Lower lobe of right lung (tissue), 2 donors: ENCODE results near the gene RBMS1. TPM values are rescaled to one million over a fixed set of nuclear protein-coding genes. Genes with fewer than 3 reads are reported as not detected.
A peak's percentile ranks its signal among the peaks of the same experiment; 100 is the strongest.

Experiments
- ATAC-seq, 2 donors: fragments of 200-7000 bp; cut with Tn5 transposase; one replicate each; pipeline ENCODE4 v1.9.1; 2020 to 2022; ENCODE audit warnings: mild to moderate bottlenecking in 2 of 2, moderate library complexity in 2 of 2
- DNase-seq: peaks from one replicate; pipeline ENCODE4 v3.0.0-alpha.2; 2020
- H3K27ac ChIP-seq: fragments of 200-600 bp; one replicate; pipeline ENCODE4 v1.8.0; 2022
- H3K27me3 ChIP-seq: fragments of 200-600 bp; one replicate; pipeline ENCODE4 v1.8.0; 2022; ENCODE audit warnings: low read depth
- H3K36me3 ChIP-seq: fragments of 200-600 bp; one replicate; pipeline ENCODE4 v1.8.0; 2022; ENCODE audit warnings: mild to moderate bottlenecking
- H3K4me1 ChIP-seq: fragments of 200-600 bp; one replicate; pipeline ENCODE4 v1.8.0; 2022
- H3K4me3 ChIP-seq: fragments of 200-600 bp; one replicate; pipeline ENCODE4 v1.8.0; 2022; ENCODE audit warnings: mild to moderate bottlenecking
- H3K9me3 ChIP-seq: fragments of 200-600 bp; one replicate; pipeline ENCODE4 v1.8.0; 2022
- intact Hi-C: fragments of 100-400 bp; cut with DNase I; formaldehyde crosslinking; loops from one replicate; pipeline ENCODE4 v1.11.0; 2022
- total RNA-seq: library from RNA; stranded (reverse); fragmentation: NEBNext Ultra II Directional; extraction: Animal tissue kit (Norgen Biotek cat#: 25700); gene quantifications from one replicate; pipeline ENCODE4 v1.2.1, GENCODE V29; 2021
- TF ChIP-seq, protein P1 (sequence below): fragments of 200-600 bp; IDR thresholded peaks from one replicate; pipeline ENCODE4 v1.8.0; 2022; ENCODE audit warnings: antibody characterized with exemption, mild to moderate bottlenecking
- donor health status: DM: no; HTN: yes; CAD: no; lungs with severe emphysema.

RBMS1 gene
- total RNA-seq, 1 donor from 2014 or later: 95.3 TPM

DNA sequence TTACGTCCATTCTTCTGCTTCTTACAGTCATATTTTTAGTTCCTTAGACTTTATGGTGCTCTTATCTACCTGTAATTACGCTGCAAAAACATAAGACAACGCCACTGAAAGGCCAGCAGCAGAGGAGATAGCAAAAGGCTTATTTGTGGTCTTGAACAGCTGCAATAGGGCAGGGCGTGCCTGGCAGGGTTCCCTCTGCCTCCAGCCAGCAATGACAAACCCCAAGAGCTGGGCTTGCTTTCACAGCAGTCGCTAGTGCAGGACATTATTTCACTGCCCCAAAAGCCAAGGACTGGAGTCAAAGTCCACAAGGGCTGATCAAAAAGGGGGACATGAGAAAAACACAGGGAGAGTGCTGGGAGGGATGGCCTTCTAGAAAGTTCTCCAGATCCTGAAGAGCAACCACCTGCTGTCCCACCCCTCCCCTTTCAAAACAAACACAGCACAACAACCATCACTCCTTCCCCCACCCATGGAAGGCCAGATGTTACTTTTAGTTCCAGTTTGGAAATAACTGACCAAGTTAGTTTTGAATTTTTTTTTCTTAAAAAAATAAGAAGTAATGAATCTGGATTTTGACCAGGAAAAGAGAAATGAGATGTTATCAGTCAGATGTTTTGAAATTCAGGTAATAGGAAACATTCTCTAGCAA is 127.8 kb downstream of the RBMS1 start:
- intact Hi-C loops: no loop called here
- TF ChIP-seq, protein P1, sequence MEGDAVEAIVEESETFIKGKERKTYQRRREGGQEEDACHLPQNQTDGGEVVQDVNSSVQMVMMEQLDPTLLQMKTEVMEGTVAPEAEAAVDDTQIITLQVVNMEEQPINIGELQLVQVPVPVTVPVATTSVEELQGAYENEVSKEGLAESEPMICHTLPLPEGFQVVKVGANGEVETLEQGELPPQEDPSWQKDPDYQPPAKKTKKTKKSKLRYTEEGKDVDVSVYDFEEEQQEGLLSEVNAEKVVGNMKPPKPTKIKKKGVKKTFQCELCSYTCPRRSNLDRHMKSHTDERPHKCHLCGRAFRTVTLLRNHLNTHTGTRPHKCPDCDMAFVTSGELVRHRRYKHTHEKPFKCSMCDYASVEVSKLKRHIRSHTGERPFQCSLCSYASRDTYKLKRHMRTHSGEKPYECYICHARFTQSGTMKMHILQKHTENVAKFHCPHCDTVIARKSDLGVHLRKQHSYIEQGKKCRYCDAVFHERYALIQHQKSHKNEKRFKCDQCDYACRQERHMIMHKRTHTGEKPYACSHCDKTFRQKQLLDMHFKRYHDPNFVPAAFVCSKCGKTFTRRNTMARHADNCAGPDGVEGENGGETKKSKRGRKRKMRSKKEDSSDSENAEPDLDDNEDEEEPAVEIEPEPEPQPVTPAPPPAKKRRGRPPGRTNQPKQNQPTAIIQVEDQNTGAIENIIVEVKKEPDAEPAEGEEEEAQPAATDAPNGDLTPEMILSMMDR: no peak
- H3K4me1 ChIP-seq: peaks cover 94% of the 10 kb centered on the region
- H3K36me3 ChIP-seq: peaks cover 6% of the 10 kb centered on the region
- ATAC-seq (peak in 1 of 2 donors; percentile 38), DNase-seq (no peak)
- H3K4me3 ChIP-seq: no peak overlapping the region
- no peaks in the 10 kb centered on the region for H3K27me3 ChIP-seq
- peak overlapping the region; percentile 28 for H3K27ac ChIP-seq
- H3K9me3 ChIP-seq: no peaks in the 10 kb centered on the region

DNA sequence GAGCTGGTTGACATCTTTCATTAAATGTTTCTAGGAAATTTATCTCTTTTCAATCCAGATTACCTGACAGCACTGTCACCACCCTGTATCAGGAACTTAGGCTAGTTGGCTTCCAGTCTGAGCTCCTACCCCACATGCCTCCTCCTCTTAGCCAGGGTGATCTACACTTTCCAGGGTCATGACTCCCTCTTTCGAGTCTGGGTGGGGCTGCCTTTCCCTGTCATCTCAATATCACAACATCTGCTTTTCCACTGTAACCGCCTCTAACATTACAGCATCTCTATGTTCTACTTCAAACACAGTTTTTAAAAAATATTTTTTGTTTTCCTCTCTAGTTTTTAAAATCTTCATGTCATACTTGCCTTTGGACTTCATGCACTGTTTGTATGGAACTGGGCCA is 129.2 kb downstream of the RBMS1 start:
- no peak for DNase-seq
- H3K27me3 ChIP-seq: no peaks in the 10 kb centered on the region
- H3K4me1 ChIP-seq: peaks cover 79% of the 10 kb centered on the region
- intact Hi-C loops: no loop called here
- H3K9me3 ChIP-seq: no peaks in the 10 kb centered on the region
- peak overlapping the region; percentile 25 for H3K27ac ChIP-seq
- peak; percentile 38 to 48 for ATAC-seq
- no peak overlapping the region for H3K4me3 ChIP-seq
- peaks cover 6% of the 10 kb centered on the region for H3K36me3 ChIP-seq
- TF ChIP-seq, protein P1: no peak

DNA sequence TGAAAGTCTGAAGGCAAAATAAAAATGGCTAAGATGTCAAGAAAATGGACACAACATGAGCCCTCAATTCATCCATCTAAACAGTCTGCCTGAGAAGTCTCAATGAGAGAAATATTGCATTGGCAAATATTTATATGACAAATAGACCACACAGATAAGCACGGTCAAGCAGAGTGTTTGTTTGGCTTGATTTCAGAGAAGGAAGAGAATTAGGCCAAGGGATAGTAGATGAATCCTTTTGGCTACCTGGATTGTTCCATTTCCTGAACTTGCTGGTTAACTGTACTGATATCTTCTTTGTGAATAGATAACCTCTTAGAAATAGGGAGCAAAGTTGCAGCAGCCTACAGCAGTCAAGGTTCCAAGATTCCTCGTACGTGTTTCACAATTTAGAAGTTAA is 129.6 kb downstream of the RBMS1 start:
- H3K27ac ChIP-seq: peak overlapping the region; percentile 25
- TF ChIP-seq, protein P1: no peak
- peaks cover 6% of the 10 kb centered on the region for H3K36me3 ChIP-seq
- no peak overlapping the region for H3K4me3 ChIP-seq
- H3K4me1 ChIP-seq: peaks cover 75% of the 10 kb centered on the region
- no peaks in the 10 kb centered on the region for H3K27me3 ChIP-seq
- H3K9me3 ChIP-seq: no peaks in the 10 kb centered on the region
- DNase-seq (no peak), ATAC-seq (no peak)
- intact Hi-C loops: no loop called here

DNA sequence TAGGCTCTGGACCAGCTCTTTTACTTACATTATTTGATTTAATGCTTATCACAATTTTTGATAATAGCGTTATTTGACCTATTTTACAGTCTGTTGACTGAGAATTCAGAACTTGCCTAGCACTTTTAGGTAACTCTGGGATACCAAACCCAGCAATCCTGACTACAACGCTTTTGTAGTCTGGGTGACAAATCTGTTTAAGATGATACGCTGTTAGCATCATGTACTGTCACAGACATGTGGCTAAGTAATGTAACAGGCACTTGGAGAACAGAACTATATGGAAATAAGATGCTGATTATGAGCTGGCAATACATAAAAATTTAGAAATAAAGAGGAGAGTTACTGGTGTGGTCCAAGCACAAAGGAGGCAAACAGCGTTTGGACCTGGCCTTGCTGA is 130.6 kb downstream of the RBMS1 start:
- Histone ChIP-seq H3K27me3 (no peaks in the 10 kb centered on the region), H3K4me3 (no peak overlapping the region), H3K4me1 (peaks cover 70% of the 10 kb centered on the region), H3K27ac (no peak overlapping the region), H3K36me3 (peaks cover 6% of the 10 kb centered on the region), H3K9me3 (no peaks in the 10 kb centered on the region)
- DNase-seq (no peak), ATAC-seq (no peak)
- intact Hi-C loops: no loop called here
- TF ChIP-seq, protein P1: no peak

DNA sequence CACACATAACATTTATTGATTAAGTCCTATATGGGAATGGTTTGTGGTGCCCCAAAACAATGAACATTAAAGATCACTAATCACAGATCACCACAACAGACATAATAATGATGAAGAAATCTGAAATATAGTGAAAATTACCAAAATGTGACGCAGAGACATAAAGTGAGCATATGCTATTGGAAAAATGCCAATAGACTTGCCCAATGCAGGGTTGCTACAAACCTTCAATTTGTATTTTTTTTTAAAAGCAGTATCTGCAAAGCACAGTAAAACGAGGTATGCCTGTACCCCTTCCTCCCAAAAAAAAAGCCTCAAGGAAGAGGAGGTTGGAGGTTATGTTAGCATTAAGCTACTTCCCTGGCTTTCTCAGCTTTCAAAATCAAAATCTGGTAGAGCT is 131.1 kb downstream of the RBMS1 start:
- no peaks in the 10 kb centered on the region for H3K9me3 ChIP-seq
- TF ChIP-seq, protein P1: no peak
- no peak overlapping the region for H3K4me3 ChIP-seq
- intact Hi-C loops: no loop called here
- peaks cover 6% of the 10 kb centered on the region for H3K36me3 ChIP-seq
- no peak for DNase-seq
- ATAC-seq: no peak
- H3K27ac ChIP-seq: no peak overlapping the region
- H3K27me3 ChIP-seq: no peaks in the 10 kb centered on the region
- peaks cover 68% of the 10 kb centered on the region for H3K4me1 ChIP-seq
